HG02642 (cell line): ENCODE measurements around the gene RAB26.
"Not testable (repeated sequence)": the region's sequence is repeated elsewhere in the genome, so short reads cannot be mapped to it uniquely, and the experiment has no call there.

Experiments used
- ATAC-seq: cut with Tn5 transposase; IDR thresholded peaks from one replicate; pipeline ENCODE4 v1.9.1; 2021; ENCODE audit warnings: mild to moderate bottlenecking; ENCODE audit not compliant: unreplicated experiment, poor library complexity

The RAB26 gene

GRCh38 chr16:2191446-2191706 is 43.0 kb downstream of the RAB26 start:
- no peak for ATAC-seq

DNA sequence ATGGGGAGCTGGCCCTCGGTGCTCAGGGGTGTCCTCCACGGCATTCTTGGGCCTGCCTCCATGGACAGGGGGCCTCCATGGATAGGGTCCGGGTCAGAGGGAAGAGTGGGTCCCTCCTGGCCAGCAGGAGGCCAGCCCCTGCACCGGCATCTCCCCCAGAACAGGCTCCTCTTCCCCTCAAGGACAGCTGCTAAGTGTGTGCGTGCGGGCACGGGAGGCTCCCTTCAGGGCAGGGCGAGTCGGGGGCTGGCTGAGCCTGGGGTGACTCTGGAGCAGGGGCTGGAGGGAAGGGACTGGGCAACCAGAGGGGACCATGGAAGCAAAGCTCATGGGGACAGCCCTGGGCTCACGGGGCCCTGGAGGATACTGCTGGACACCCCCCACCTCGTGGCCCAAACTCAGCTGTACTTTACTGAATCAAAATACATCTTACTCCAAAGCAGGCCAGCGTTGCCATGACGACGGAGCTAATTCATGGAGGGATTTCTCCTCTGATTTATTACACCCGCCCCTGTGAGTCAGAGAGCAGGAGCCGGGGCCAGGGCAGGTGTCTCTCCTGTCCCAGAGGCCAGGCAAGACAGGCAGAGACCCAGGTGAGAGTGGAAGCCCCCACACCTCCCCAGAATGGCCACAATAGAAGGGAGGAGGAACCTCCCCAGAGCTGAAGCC is 45.9 kb downstream of the RAB26 start:
- no peak for ATAC-seq

GRCh38 chr16:2194852-2195321 is 46.5 kb downstream of the RAB26 start:
- ATAC-seq, result no peak

- ATAC-seq, result no peak
Observed at GRCh38 chr16:2195322-2196161, 47.1 kb downstream of the RAB26 start.

DNA sequence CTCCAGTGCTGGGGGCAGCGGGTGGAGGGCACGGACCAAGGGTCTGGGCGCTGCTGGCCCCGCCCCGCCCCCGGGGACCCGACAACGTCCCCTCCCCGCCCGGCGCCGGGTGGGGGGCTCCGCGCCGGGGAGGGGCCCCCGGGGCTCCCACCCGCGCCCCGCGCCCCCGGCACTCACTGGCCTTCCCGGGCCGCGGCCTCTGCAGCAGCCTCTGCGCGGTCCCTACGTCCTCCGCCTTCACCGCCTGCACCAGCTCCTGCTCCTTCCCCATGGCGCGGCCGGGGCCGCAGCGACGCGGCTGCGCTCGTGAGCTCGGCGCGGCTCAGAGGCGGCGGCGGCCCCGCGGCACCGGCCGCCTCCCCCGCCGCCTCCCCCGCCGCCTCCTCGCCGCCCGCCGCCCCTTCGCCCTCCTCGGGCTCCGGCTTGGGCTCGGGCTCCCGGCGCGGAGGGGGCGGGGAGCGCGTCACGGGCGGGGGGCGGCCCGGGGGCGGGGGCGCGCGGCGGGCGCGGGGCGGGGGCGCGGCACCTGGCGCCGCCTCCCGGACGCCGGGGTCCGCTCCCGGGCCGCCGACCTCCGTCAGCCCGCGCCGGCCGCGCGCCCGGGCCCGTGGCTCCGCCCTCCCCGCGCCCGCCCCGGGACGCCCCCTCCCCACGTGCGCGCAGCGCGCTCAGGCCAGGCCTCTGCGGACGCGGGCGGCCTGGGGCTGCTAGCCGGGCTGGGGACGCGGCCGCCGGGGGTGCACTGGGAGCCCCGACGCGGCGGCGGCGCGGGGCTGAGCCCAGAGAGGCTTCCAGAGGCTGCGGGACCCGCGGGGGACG is 47.9 kb downstream of the RAB26 start, which contains the start of gene CASKIN1:
Gene CASKIN1 (minus strand): TSS at position 444 of the 819 bp plus-strand sequence. CDS start 173 bp downstream, at position 271.
- no peak for ATAC-seq

GRCh38 chr16:2196981-2197511 is 48.6 kb downstream of the RAB26 start:
- no peak for ATAC-seq

DNA sequence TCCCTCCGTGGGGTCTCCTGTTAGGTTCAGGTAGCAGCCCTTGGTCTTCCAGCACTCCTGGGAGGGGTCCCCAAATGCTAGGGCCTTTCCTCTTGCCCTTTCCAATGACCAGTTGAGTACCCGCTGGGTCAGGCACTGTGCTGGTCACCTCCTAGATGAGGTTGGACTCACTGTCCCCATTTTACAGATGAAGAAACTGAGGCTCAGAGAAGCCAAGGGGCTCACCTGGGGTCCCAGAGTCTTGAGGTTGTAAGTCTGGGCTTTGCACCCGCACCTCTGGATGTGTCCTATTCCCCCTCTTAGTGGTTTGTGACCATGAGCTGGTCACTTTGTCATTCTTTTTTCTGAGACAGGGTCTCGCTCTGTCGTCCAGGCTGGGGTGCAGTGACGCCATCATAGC is 49.3 kb downstream of the RAB26 start:
- no peak for ATAC-seq

DNA sequence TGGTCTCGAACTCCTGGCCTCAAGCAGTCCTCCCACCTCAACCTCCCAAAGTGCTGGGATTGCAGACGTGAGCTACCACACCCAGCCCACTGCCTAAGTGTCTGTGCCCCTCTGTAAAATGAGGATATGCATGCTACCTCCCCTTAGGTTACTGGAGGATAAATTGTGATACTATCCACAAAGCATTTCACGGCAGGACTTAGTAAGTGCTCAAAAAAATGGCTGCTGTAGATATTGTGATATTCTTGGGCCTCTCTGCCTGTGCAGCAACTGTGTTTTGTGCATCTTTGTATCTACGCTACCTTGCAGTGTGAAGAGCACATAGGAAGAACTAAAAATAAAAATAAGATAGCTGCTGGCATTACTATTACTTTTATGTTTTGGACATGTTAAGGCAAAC is 49.9 kb downstream of the RAB26 start:
- no peak for ATAC-seq

DNA sequence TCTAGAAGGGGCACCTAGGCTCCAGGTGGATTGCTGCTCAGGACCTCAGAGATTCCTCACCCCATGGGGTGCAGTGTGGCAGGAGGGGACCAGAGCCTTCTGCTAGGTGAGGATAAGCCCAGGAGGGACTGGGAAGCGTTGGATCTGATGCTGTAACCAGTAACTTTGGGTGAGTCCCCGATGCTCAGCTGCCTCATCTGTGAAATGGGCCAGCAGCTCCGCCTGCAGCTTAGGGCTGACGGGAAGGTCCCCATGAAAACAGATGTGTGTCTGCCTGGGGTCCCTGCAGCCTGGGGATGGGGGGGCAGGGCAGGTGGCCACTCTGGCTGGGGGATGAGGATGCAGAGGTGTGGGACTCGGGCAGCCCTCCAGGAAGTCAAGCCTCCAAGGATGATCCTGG is 50.7 kb downstream of the RAB26 start:
- ATAC-seq, result no peak

DNA sequence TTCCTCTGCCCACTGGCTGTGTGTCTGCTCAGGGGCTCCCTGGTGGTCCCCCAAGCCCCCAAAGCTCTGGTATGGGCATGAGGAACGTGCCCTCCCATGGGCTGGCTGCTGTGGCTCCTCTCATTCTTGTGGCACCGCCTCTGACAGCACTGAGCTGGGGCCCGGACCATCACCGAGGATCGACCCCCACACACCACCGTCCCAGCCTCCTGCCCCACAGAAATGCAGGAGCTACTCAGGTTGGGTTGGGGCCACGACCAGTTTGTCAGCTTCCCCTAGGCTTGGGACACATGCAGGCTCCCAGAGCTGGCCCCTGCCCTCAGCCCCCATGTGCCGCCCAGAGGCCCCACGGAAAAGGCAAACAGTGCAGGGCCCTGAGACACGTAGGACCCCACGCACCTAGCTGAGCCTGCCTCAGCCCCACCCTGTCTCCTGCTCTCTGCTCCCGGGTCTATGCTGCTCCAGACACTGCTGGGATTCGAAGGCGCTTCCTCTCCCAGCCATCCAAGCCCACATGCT is 51.3 kb downstream of the RAB26 start:
- no peak for ATAC-seq

- ATAC-seq, result no peak
Observed at GRCh38 chr16:2200313-2200712, 51.9 kb downstream of the RAB26 start.

DNA sequence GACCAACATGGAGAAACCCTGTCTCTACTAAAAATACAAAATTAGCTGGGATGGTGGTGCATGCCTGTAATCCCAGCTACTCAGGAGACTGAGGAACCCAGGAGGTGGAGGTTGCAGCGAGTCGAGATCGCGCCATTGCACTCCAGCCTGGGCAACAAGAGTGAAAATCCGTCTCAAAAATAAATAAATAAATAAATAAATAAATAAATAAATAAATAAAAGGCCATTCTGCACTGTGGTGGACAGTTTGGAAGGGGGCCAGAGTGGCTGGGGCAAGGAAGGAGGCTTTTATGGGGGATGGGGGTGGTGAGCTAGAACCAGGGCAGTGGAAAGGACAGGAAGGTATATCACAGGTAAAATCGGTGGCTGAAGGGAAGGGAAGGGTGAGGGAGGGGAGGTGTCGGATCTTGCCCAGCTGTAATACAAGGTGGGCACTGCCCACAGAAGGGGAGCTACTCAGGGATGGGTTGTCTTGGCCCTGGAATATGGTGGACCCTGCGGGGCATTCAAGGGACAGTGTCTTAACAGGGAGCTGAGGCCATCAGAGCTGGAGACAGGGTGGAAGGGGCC is 54.8 kb downstream of the RAB26 start:
- ATAC-seq, result not testable (repeated sequence)
